HepG2 (cell line): ENCODE data around the gene LAPTM4A. TPM values are rescaled to one million over a fixed set of nuclear protein-coding genes. Genes with fewer than 3 reads are reported as not detected.

Experiments used
- ATM ChIP-seq: fragments of 450-650 bp; IDR thresholded peaks from 2 replicates; pipeline ENCODE4 v1.7.1; 2017; ENCODE audit warnings: mild to moderate bottlenecking, borderline replicate concordance
- HNRNPH1 ChIP-seq: fragments of 200-400 bp; formaldehyde crosslinking; optimal IDR thresholded peaks from 2 replicates; pipeline ENCODE3; 2017; ENCODE audit warnings: mild to moderate bottlenecking, low read depth, low read length
- IRF2 ChIP-seq: IDR thresholded peaks from 2 replicates; pipeline ENCODE4 v1.6.1; 2018; ENCODE audit warnings: missing genetic modification reagents, missing compliant biosample characterization
- RBM39 ChIP-seq: fragments of 200-400 bp; formaldehyde crosslinking; IDR thresholded peaks from one replicate; pipeline ENCODE4 v1.6.1; 2018; ENCODE audit warnings: antibody characterized with exemption, mild to moderate bottlenecking, low read depth, low read length; ENCODE audit not compliant: poor library complexity, severe bottlenecking
- RXRA ChIP-seq: sonication (generic); formaldehyde crosslinking; IDR thresholded peaks from 2 replicates; pipeline ENCODE4 v1.5.1; 2020; ENCODE audit warnings: missing genetic modification reagents
- SATB2 ChIP-seq: sonication (generic); formaldehyde crosslinking; IDR thresholded peaks from 2 replicates; pipeline ENCODE4 v1.5.0; 2020; ENCODE audit warnings: missing genetic modification reagents
- SNAPC2 ChIP-seq: sonication (generic); formaldehyde crosslinking; IDR thresholded peaks from 2 replicates; pipeline ENCODE4 v1.8.1; 2022; ENCODE audit warnings: mild to moderate bottlenecking, missing genetic modification reagents
- STAT5B ChIP-seq: sonication (generic); formaldehyde crosslinking; IDR thresholded peaks from 2 replicates; pipeline ENCODE4 v1.4.0; 2020; ENCODE audit warnings: missing genetic modification reagents
- TCF12 ChIP-seq, 2 experiments: fragments of 450-650 bp in 1 of 2; sonication (generic) in 1 of 2; formaldehyde crosslinking in 1 of 2; IDR thresholded peaks; 2 replicates each; pipeline versions ENCODE4 v1.6.1 to v1.8.0; 2017 to 2022; ENCODE audit warnings: antibody characterized with exemption in 1 of 2, mild to moderate bottlenecking in 1 of 2, missing genetic modification reagents in 1 of 2, moderate library complexity in 1 of 2
- TOE1 ChIP-seq: sonication (generic); formaldehyde crosslinking; IDR thresholded peaks from 2 replicates; pipeline ENCODE4 v1.4.0; 2020; ENCODE audit warnings: mild to moderate bottlenecking, missing genetic modification reagents
- ZBTB7B ChIP-seq: sonication (generic); formaldehyde crosslinking; IDR thresholded peaks from 2 replicates; pipeline ENCODE4 v1.4.0; 2020; ENCODE audit warnings: missing genetic modification reagents
- ZNF660 ChIP-seq: sonication (generic); formaldehyde crosslinking; IDR thresholded peaks from 2 replicates; pipeline ENCODE4 v1.5.1; 2020; ENCODE audit warnings: mild to moderate bottlenecking, low read depth, missing genetic modification reagents, borderline replicate concordance
- ZNF678 ChIP-seq: sonication (generic); formaldehyde crosslinking; IDR thresholded peaks from 2 replicates; pipeline ENCODE4 v1.4.0; 2020; ENCODE audit warnings: mild to moderate bottlenecking, missing genetic modification reagents
- polyA plus RNA-seq, 8 experiments: library from polyadenylated mRNA; depleted of rRNA in 3 of 8; stranded (reverse) in 7 of 8; unstranded in 1 of 8; fragments of >200 nt; fragmentation: Illumina TruSeq in 4 of 8; extraction: Trizol in 4 of 8; gene quantifications; 2 replicates each; pipeline versions ENCODE4 v1.2.1 to v1.2.3, GENCODE V29; 2011 to 2016; ENCODE audit warnings: low read depth in 4 of 8, missing spikeins in 1 of 8, mixed read lengths in 1 of 8; ENCODE audit not compliant: insufficient read depth in 1 of 8
- total RNA-seq, 5 experiments: library from RNA; depleted of rRNA; stranded (reverse); fragments of >200 nt; fragmentation: Illumina TruSeq; extraction: Trizol; gene quantifications; 2 replicates each; pipeline ENCODE4 v1.2.3, GENCODE V29; 2016; ENCODE audit warnings: low read depth in 1 of 5
- TF ChIP-seq, protein P1 (sequence below): IDR thresholded peaks from 2 replicates; pipeline ENCODE4 v1.6.1; 2012; ENCODE audit warnings: low read length, improper control_type of control experiment
- TF ChIP-seq, protein P2 (sequence below): sonication (generic); formaldehyde crosslinking; conservative IDR thresholded peaks from 2 replicates; pipeline ENCODE4 v1.5.0; 2020; ENCODE audit warnings: missing genetic modification reagents
- TF ChIP-seq, protein P3 (sequence below): sonication (generic); formaldehyde crosslinking; IDR thresholded peaks from 2 replicates; pipeline ENCODE4 v1.5.0; 2020; ENCODE audit warnings: mild to moderate bottlenecking, missing genetic modification reagents, borderline replicate concordance
- TF ChIP-seq, protein P4 (sequence below): sonication (generic); formaldehyde crosslinking; IDR thresholded peaks from 2 replicates; pipeline ENCODE4 v1.8.0; 2022; ENCODE audit warnings: mild to moderate bottlenecking, missing genetic modification reagents; ENCODE audit not compliant: insufficient replicate concordance
- TF ChIP-seq, protein P5 (sequence below): sonication (generic); formaldehyde crosslinking; IDR thresholded peaks from 2 replicates; pipeline ENCODE4 v1.4.0; 2020; ENCODE audit warnings: mild to moderate bottlenecking, missing genetic modification reagents

The LAPTM4A gene
- total and polyA plus RNA-seq, 2 of the 13 experiments (the other 11 are each of a cell fraction or from before 2014, with no cell fraction given) = 116 to 558 TPM

DNA sequence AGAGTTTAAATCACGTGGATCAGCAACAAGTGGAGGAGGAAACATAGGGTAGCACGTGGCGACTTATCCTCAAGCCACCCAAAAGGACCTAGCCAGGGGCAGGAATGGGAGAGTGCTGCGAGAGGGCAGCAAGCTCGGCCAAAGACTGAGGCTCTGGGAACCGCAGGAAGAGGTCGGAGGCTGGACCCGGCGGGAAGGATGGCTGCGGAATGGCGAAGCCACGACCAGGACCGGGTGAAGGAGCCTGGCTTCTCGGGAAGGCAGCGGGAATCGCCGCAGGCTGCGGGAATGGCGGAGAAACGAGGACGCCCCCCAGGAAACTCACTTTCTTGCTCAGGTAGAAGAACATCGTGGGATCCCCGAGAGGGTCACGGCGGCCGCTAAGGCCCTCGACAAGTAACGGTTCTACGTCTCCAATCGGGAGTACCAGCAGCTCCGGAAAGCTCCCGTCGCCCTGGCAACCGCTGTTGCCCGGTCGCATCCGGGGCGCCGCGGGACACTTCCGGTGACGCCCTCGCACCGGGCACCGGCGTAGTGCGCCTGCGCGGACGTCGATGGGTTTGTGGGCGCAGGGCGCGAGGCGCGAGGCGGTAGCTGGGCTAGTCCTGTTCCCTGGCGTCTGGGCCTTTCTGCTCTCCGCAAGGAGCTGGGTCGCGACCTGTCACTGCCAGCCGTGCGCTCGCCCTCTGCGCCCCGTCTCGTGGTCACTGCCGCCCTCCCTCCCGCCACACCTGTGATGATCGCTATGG lies 61.6 kb downstream of the LAPTM4A start, which contains the start of gene WDR35 (continued):
- TF ChIP-seq SNAPC2 (CRISPR knock-in tag) (no peak), RXRA (CRISPR knock-in tag) (peak; percentile 89), TCF12 (IDR thresholded peaks at IDR 0.05) (no peak), TCF12 (CRISPR knock-in tag; IDR thresholded peaks at IDR 0.05) (peak; percentile 90; the same call in 1 of the 2 replicates), ATM (no peak), RBM39 (peak; percentile 39), ZNF660 (CRISPR knock-in tag) (no peak), ZNF678 (CRISPR knock-in tag) (no peak), ZBTB7B (peak; percentile 51; the same call in 1 of the 2 replicates), SATB2 (CRISPR knock-in tag) (peak; percentile 45), IRF2 (peak; percentile 86), STAT5B (CRISPR knock-in tag) (no peak), HNRNPH1 (no peak), TOE1 (CRISPR knock-in tag) (peak; percentile 56; the same call in 1 of the 2 replicates)
- TF ChIP-seq, protein P1, sequence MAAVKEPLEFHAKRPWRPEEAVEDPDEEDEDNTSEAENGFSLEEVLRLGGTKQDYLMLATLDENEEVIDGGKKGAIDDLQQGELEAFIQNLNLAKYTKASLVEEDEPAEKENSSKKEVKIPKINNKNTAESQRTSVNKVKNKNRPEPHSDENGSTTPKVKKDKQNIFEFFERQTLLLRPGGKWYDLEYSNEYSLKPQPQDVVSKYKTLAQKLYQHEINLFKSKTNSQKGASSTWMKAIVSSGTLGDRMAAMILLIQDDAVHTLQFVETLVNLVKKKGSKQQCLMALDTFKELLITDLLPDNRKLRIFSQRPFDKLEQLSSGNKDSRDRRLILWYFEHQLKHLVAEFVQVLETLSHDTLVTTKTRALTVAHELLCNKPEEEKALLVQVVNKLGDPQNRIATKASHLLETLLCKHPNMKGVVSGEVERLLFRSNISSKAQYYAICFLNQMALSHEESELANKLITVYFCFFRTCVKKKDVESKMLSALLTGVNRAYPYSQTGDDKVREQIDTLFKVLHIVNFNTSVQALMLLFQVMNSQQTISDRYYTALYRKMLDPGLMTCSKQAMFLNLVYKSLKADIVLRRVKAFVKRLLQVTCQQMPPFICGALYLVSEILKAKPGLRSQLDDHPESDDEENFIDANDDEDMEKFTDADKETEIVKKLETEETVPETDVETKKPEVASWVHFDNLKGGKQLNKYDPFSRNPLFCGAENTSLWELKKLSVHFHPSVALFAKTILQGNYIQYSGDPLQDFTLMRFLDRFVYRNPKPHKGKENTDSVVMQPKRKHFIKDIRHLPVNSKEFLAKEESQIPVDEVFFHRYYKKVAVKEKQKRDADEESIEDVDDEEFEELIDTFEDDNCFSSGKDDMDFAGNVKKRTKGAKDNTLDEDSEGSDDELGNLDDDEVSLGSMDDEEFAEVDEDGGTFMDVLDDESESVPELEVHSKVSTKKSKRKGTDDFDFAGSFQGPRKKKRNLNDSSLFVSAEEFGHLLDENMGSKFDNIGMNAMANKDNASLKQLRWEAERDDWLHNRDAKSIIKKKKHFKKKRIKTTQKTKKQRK = no peak
- TF ChIP-seq, protein P2, sequence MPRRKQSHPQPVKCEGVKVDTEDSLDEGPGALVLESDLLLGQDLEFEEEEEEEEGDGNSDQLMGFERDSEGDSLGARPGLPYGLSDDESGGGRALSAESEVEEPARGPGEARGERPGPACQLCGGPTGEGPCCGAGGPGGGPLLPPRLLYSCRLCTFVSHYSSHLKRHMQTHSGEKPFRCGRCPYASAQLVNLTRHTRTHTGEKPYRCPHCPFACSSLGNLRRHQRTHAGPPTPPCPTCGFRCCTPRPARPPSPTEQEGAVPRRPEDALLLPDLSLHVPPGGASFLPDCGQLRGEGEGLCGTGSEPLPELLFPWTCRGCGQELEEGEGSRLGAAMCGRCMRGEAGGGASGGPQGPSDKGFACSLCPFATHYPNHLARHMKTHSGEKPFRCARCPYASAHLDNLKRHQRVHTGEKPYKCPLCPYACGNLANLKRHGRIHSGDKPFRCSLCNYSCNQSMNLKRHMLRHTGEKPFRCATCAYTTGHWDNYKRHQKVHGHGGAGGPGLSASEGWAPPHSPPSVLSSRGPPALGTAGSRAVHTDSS (CRISPR knock-in tag) = peak; percentile 90; the same call in 1 of the 2 replicates
- TF ChIP-seq, protein P3, sequence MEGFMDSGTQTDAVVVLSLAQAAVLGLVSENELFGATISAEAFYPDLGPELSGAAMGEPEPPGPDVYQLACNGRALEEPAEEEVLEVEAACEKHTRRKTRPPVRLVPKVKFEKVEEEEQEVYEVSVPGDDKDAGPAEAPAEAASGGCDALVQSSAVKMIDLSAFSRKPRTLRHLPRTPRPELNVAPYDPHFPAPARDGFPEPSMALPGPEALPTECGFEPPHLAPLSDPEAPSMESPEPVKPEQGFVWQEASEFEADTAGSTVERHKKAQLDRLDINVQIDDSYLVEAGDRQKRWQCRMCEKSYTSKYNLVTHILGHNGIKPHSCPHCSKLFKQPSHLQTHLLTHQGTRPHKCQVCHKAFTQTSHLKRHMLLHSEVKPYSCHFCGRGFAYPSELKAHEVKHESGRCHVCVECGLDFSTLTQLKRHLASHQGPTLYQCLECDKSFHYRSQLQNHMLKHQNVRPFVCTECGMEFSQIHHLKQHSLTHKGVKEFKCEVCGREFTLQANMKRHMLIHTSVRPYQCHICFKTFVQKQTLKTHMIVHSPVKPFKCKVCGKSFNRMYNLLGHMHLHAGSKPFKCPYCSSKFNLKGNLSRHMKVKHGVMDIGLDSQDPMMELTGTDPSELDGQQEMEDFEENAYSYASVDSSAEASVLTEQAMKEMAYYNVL = peak; percentile 92
- TF ChIP-seq, protein P4, sequence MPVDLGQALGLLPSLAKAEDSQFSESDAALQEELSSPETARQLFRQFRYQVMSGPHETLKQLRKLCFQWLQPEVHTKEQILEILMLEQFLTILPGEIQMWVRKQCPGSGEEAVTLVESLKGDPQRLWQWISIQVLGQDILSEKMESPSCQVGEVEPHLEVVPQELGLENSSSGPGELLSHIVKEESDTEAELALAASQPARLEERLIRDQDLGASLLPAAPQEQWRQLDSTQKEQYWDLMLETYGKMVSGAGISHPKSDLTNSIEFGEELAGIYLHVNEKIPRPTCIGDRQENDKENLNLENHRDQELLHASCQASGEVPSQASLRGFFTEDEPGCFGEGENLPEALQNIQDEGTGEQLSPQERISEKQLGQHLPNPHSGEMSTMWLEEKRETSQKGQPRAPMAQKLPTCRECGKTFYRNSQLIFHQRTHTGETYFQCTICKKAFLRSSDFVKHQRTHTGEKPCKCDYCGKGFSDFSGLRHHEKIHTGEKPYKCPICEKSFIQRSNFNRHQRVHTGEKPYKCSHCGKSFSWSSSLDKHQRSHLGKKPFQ (CRISPR knock-in tag) = peak; percentile 90
- TF ChIP-seq, protein P5, sequence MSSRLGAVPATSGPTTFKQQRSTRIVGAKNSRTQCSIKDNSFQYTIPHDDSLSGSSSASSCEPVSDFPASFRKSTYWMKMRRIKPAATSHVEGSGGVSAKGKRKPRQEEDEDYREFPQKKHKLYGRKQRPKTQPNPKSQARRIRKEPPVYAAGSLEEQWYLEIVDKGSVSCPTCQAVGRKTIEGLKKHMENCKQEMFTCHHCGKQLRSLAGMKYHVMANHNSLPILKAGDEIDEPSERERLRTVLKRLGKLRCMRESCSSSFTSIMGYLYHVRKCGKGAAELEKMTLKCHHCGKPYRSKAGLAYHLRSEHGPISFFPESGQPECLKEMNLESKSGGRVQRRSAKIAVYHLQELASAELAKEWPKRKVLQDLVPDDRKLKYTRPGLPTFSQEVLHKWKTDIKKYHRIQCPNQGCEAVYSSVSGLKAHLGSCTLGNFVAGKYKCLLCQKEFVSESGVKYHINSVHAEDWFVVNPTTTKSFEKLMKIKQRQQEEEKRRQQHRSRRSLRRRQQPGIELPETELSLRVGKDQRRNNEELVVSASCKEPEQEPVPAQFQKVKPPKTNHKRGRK = no peak; the same call in 1 of the 2 replicates
